GM12864 (cell line): ENCODE results near the gene DBP.

ENCODE experiments used
- DNase-seq: peaks from one replicate; pipeline ENCODE4 v3.0.0-alpha.2; 2011; ENCODE audit warnings: low read depth
- H3K4me3 ChIP-seq: 2 replicates; pipeline ENCODE4 v1.5.1; 2011; ENCODE audit warnings: mild to moderate bottlenecking, low read depth, low read length, control low read depth
- TF ChIP-seq, protein P1 (sequence below): IDR thresholded peaks from 2 replicates; pipeline ENCODE4 v1.5.1; 2011; ENCODE audit warnings: low read depth, mild to moderate bottlenecking, moderate library complexity, low read length, control low read depth, inconsistent platforms; ENCODE audit errors: missing control alignments

The DBP gene

DNA sequence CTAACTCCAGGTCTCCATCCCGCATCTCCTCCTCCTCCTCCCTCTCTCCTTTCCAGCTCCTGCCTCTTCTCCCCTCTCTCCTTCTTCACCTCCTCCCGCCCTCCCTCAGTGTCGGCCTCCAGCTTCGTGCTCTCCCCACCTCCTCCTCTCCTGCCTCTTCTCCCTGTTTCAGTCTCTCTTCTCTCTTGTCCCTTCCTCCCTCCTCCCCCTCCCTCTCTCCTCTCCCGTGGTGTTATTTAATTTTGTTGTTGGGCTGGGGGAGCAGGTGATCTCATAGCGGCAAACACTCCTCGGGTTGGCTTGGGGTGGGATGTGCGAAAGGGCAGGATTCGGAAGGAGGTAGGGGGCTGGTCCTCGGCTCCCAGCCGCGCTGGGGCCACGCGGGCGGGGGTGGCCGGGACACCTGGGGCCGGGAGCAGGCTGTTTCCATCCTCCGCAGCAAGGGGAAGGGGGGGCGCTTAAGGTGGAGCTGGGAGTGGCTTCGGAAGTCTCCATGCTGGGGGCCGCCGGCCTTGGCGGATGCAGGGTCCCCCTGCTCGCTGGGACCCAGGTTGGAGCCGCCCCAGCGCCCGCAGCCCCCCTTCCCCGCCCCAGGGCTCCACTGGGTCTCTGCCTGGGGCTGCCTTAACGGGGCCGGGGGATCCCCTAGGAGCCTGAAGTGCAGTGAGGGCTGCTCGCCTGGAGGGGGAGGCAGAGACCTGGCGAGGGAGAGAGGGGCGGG is 9.0 kb upstream of the DBP start, which contains the start of gene CA11:
Gene CA11, minus strand, starts transcription at position 187 of the 721 bp plus-strand sequence. CDS start 555 bp downstream, outside the sequence.
- peak within 1 kb of the TSS; percentile 51 for H3K4me3 ChIP-seq
- DNase-seq = no peak
- TF ChIP-seq, protein P1, sequence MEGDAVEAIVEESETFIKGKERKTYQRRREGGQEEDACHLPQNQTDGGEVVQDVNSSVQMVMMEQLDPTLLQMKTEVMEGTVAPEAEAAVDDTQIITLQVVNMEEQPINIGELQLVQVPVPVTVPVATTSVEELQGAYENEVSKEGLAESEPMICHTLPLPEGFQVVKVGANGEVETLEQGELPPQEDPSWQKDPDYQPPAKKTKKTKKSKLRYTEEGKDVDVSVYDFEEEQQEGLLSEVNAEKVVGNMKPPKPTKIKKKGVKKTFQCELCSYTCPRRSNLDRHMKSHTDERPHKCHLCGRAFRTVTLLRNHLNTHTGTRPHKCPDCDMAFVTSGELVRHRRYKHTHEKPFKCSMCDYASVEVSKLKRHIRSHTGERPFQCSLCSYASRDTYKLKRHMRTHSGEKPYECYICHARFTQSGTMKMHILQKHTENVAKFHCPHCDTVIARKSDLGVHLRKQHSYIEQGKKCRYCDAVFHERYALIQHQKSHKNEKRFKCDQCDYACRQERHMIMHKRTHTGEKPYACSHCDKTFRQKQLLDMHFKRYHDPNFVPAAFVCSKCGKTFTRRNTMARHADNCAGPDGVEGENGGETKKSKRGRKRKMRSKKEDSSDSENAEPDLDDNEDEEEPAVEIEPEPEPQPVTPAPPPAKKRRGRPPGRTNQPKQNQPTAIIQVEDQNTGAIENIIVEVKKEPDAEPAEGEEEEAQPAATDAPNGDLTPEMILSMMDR = peak; percentile 89

DNA sequence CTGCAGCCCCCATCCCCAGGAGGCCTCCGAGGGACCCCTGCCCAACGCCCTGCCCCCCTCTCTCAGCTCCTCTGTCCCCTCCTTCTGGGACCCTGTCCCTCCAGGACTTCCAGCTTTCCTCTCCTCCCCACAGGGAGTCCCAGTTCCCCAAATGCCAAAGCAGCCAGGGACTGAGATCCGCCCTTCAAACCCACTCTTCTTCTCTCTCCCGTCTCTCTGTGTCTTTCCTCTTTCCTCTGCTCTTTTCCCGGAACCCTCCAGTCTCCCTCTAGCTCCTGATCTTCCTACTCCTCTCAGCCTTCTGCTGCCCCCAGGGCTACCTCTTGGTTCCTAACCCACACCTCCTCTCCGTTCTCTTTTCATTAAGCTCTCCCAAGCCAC is 8.4 kb upstream of the DBP start:
- H3K4me3 ChIP-seq = peak overlapping the region; percentile 51
- DNase-seq = no peak
- TF ChIP-seq, protein P1 = no peak

DNA sequence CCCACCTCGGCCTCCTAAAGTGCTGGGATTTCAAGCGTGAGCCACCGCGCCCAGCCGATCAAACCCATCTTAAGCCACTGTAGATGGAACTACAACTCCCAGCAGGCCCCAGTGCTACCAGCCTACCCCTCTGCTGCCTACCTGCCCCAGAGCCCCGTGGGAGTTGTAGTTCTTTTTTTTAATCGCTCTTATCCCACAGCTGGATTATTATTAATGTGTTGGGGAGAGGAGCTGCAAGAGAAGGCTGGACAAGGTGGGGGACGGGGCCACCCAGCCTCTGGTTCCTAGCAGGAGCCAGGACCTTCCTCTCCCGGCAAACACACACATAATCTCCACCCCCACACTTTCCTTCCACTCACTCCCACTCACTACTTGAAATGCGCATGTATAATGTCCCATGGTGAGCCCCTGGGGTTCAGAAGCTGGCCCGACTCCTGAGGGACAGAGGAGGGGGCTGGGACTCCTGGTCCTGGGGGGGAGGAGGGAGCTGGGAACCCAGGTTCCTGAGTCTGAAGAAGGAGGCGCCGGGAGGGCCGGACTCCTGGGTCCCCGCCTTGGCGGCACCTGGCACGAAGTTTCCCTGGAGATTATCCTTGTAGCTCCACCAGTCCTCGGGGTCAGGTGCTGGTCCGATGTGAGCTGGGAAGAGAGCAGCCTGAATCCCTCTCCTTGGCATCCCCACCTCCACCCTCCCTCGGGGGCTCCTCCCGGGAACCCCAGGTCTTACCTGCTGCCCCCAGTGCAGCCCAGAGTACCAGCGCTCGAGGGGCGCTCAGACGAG is 7.8 kb upstream of the DBP start:
- peak overlapping the region; percentile 51 for H3K4me3 ChIP-seq
- TF ChIP-seq, protein P1 = no peak

DNA sequence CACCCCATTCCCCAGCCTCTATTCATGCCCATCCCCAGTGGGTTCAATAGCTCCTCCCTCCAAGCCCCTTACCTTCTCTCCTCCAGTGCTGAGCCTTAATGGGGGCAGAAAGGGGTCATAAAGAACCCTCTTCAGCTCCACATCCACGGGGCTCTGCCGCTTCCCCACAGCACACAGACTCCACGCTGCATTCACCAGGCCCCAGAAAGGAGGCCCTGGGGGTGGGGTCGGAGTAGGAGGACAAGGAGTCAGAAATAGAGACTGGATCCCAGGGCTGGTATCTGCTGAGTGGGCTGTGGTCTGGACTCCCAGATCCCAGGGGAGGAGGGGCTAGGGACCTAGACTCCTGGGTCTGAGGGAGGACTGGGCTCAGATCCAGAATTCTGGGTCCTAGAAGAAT is 7.2 kb upstream of the DBP start:
- DNase-seq = no peak
- TF ChIP-seq, protein P1 = no peak
- H3K4me3 ChIP-seq = no peak overlapping the region

More for the DNA sequence above, 7.8 kb upstream of the DBP start:
- no peak for DNase-seq

DNA sequence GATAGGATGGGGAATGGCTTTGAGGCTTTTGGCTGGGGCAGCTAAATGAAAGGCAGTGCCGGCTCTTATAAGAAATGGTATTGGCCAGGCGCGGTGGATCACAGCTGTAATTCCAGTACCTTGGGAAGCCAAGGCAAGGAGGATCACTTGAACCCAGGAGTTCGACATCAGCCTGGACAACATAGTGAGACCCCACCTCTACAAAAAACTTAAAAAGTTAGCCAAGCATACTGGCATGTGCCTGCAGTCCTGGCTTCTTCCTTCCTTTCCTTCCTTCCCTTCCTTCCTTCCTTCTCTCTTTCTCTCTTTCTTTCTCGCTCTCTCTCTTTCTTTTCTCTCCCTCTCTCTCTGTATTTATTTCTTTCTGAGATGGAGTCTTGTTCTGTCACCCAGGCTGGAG is 5.7 kb upstream of the DBP start:
- TF ChIP-seq, protein P1 = no peak
- H3K4me3 ChIP-seq = no peak overlapping the region
- DNase-seq = no peak

DNA sequence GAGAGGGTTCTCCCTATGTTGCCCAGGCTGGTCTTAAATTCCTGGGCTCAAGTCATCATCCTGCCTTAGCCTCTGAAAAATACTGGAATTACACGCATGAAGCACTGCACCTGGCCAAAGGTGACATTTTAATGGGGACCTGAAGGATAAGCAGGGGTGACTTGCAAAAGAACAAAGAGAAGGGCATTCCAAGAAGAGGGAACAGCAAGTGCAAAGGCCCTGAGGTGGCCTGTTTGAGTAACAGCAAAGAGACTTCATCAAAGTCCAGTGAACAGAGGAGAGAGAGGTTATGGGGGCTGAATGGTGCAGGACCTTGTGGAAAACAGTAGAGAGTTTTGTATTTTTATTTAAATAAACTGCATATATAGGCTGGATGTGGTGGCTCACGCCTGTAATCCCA is 4.7 kb upstream of the DBP start:
- H3K4me3 ChIP-seq = no peak overlapping the region
- no peak for DNase-seq
- TF ChIP-seq, protein P1 = no peak
